DOHH2 (cell line): ENCODE data around the gene TNRC6B.
"Not testable (repeated sequence)": the region's sequence is repeated elsewhere in the genome, so short reads cannot be mapped to it uniquely, and the experiment has no call there.

Source experiments
- H3F3A ChIP-seq: fragments of 200-600 bp; sonication (generic), shearing (Covaris generic); 2 replicates; pipeline ENCODE4 v1.6.0; 2016; ENCODE audit warnings: antibody characterized with exemption, mild to moderate bottlenecking; ENCODE audit not compliant: control insufficient read depth, insufficient read depth
- H3K27ac ChIP-seq: fragments of 200-600 bp; sonication (generic); 2 replicates; pipeline ENCODE4 v1.5.1; 2014; ENCODE audit warnings: low read depth, mild to moderate bottlenecking, low read length, moderate library complexity
- H3K27me3 ChIP-seq: fragments of 200-600 bp; sonication (generic); 2 replicates; pipeline ENCODE4 v1.6.1; 2014; ENCODE audit warnings: mild to moderate bottlenecking, low read length, mixed read lengths; ENCODE audit not compliant: control insufficient read depth
- H3K36me3 ChIP-seq: fragments of 200-600 bp; sonication (generic); 2 replicates; pipeline ENCODE4 v1.6.1; 2014; ENCODE audit warnings: mild to moderate bottlenecking, low read length, moderate library complexity, mixed read lengths; ENCODE audit not compliant: control insufficient read depth
- H3K4me1 ChIP-seq: fragments of 200-600 bp; sonication (generic); 2 replicates; pipeline ENCODE4 v1.6.1; 2014; ENCODE audit warnings: mild to moderate bottlenecking, low read length, mixed read lengths; ENCODE audit not compliant: control insufficient read depth
- H3K4me2 ChIP-seq: fragments of 200-600 bp; sonication (generic); 2 replicates; pipeline ENCODE4 v1.6.0; 2014; ENCODE audit warnings: mild to moderate bottlenecking, low read length, moderate library complexity
- H3K4me3 ChIP-seq: fragments of 200-600 bp; sonication (generic); 2 replicates; pipeline ENCODE4 v1.5.1; 2014; ENCODE audit warnings: mild to moderate bottlenecking, low read length, mixed read lengths
- H3K79me2 ChIP-seq: fragments of 200-600 bp; sonication (generic); 2 replicates; pipeline ENCODE4 v1.6.1; 2014; ENCODE audit warnings: mild to moderate bottlenecking, low read length, mixed read lengths; ENCODE audit not compliant: control insufficient read depth
- H3K9me2 ChIP-seq: fragments of 200-600 bp; sonication (generic); replicated peaks from 2 replicates; pipeline ENCODE4 v1.6.1; 2014; ENCODE audit warnings: mild to moderate bottlenecking, low read length, mixed read lengths; ENCODE audit not compliant: control insufficient read depth
- H3K9me3 ChIP-seq: fragments of 200-600 bp; sonication (generic); 2 replicates; pipeline ENCODE4 v1.6.1; 2014; ENCODE audit warnings: antibody characterized with exemption, low read length, mixed read lengths; ENCODE audit not compliant: control insufficient read depth, insufficient read depth
- H4K20me1 ChIP-seq: fragments of 200-600 bp; sonication (generic); 2 replicates; pipeline ENCODE4 v1.6.0; 2014; ENCODE audit warnings: low read depth, mild to moderate bottlenecking, antibody characterized with exemption, low read length, moderate library complexity; ENCODE audit not compliant: control insufficient read depth, insufficient read depth
- CTCF ChIP-seq: fragments of 200-600 bp; sonication (generic); IDR thresholded peaks from one replicate; pipeline ENCODE4 v1.5.1; 2014; ENCODE audit warnings: antibody characterized with exemption, mild to moderate bottlenecking, low read depth, low read length; ENCODE audit not compliant: poor library complexity, severe bottlenecking
- EZH2phosphoT487 ChIP-seq: fragments of 200-600 bp; sonication (generic); IDR thresholded peaks from 2 replicates; pipeline ENCODE4 v1.6.1; 2017; ENCODE audit warnings: borderline replicate concordance, mild to moderate bottlenecking, antibody characterized with exemption, low read length, moderate library complexity, mixed read lengths

Gene TNRC6B

GRCh38 chr22:40310768-40311120 lies 133.0 kb downstream of the TNRC6B start:
- TF ChIP-seq CTCF = no peak
- TF ChIP-seq EZH2phosphoT487 = no peak
- Histone ChIP-seq H3K27me3 (no peaks in the 10 kb centered on the region), H3K27ac (no peak overlapping the region), H3K9me2 (no peaks in the 10 kb centered on the region), H4K20me1 (no peaks in the 10 kb centered on the region), H3F3A (no peaks in the 10 kb centered on the region), H3K4me3 (no peak overlapping the region), H3K79me2 (no peaks in the 10 kb centered on the region), H3K36me3 (peaks cover 81% of the 10 kb centered on the region), H3K9me3 (no peaks in the 10 kb centered on the region), H3K4me2 (no peak overlapping the region), H3K4me1 (no peaks in the 10 kb centered on the region)

- H3K36me3 ChIP-seq = peaks cover 86% of the 10 kb centered on the region
- not testable (repeated sequence) for H4K20me1 ChIP-seq, H3K4me1 ChIP-seq, H3K9me2 ChIP-seq, H3K79me2 ChIP-seq, H3K27me3 ChIP-seq, H3K9me3 ChIP-seq, H3K4me3 ChIP-seq, H3F3A ChIP-seq, H3K27ac ChIP-seq, H3K4me2 ChIP-seq
Measured at GRCh38 chr22:40311646-40312045, 133.9 kb downstream of the TNRC6B start.

GRCh38 chr22:40312050-40312449 lies 134.3 kb downstream of the TNRC6B start:
- no peaks in the 10 kb centered on the region for H3K79me2 ChIP-seq
- no peaks in the 10 kb centered on the region for H3K27me3 ChIP-seq
- no peak overlapping the region for H3K27ac ChIP-seq
- no peaks in the 10 kb centered on the region for H3K9me2 ChIP-seq
- no peak overlapping the region for H3K4me3 ChIP-seq
- no peak overlapping the region for H3K4me2 ChIP-seq
- H3K4me1 ChIP-seq = no peaks in the 10 kb centered on the region
- no peaks in the 10 kb centered on the region for H3K9me3 ChIP-seq
- no peaks in the 10 kb centered on the region for H4K20me1 ChIP-seq
- no peak for TF ChIP-seq EZH2phosphoT487
- no peak for TF ChIP-seq CTCF
- H3K36me3 ChIP-seq = peaks cover 90% of the 10 kb centered on the region
- H3F3A ChIP-seq = no peaks in the 10 kb centered on the region

- H3K27ac ChIP-seq = no peak overlapping the region
- no peak overlapping the region for H3K4me2 ChIP-seq
- no peaks in the 10 kb centered on the region for H3K4me1 ChIP-seq
- no peak overlapping the region for H3K4me3 ChIP-seq
- H3K9me3 ChIP-seq = no peaks in the 10 kb centered on the region
- H3K36me3 ChIP-seq = peaks cover 89% of the 10 kb centered on the region
- no peaks in the 10 kb centered on the region for H3F3A ChIP-seq
- H3K27me3 ChIP-seq = no peaks in the 10 kb centered on the region
- no peaks in the 10 kb centered on the region for H3K79me2 ChIP-seq
- no peak for TF ChIP-seq EZH2phosphoT487
- TF ChIP-seq CTCF = no peak
- no peaks in the 10 kb centered on the region for H3K9me2 ChIP-seq
- H4K20me1 ChIP-seq = no peaks in the 10 kb centered on the region
Measured at GRCh38 chr22:40313007-40313406, 135.3 kb downstream of the TNRC6B start.
